Measurements from ENCODE around the gene SFI1. TPM values are rescaled to one million over a fixed set of nuclear protein-coding genes. Genes with fewer than 3 reads are reported as not detected.

SFI1 gene
- total RNA-seq, 1 experiment from 2014 or later = 53.1 TPM

DNA sequence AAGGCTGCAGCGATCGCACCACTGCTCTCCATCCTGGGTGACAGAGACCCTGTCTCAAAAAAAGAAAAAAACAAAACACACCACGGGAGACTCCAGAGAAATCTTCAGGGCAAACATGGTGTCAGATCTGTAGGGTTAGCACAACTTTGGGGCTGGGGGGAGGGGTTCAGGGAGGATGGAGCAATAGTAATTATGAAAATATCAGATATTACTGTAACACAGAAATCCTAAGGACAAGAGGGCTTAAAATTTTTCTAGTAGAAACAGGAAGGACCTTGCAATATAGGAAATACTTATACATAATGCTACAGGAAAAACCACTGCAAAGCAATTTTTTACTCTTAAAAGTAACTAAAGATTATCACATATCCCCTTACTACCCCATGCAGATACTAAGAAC, 20.5 kb upstream of the SFI1 start:
- Histone ChIP-seq H3K4me1 (ENCODE audit: control insufficient read depth in 1 of 2, insufficient read depth in 2 of 2, low read length in 2 of 2) (no peaks in the 10 kb centered on the region), H3K36me3 (ENCODE audit: control insufficient read depth in 1 of 2, insufficient read depth in 2 of 2, low read length in 2 of 2) (peaks cover 5 to 43% of the 10 kb centered on the region in 2 experiments; a peak in 2 of 4 replicates), H3K4me3 (replicated peaks in 1 of 2; ENCODE audit: low read depth in 1 of 2, low read length in 2 of 2) (no peak overlapping the region), H2AFZ (ENCODE audit: low read depth, low read length, poor library complexity, severe bottlenecking) (no peak overlapping the region), H3K4me2 (ENCODE audit: low read length) (no peak overlapping the region), H4K20me1 (ENCODE audit: insufficient read depth) (no peaks in the 10 kb centered on the region; the same call in 1 of the 2 replicates), H3K27ac (ENCODE audit: low read depth, low read length) (no peak overlapping the region), H3K9me3 (ENCODE audit: control insufficient read depth in 1 of 2, insufficient read depth in 1 of 2, low read depth in 1 of 2, low read length in 2 of 2) (no peaks in the 10 kb centered on the region), H3K9ac (ENCODE audit: low read length) (no peak overlapping the region), H3K9me2 (ENCODE audit: insufficient read depth) (no peaks in the 10 kb centered on the region), H3K27me3 (ENCODE audit: insufficient read depth, low read length) (no peaks in the 10 kb centered on the region), H3K79me2 (ENCODE audit: insufficient read depth, low read length) (peaks cover 80% of the 10 kb centered on the region)
- DNase-seq (ENCODE audit: low read depth, low spot score) (no peak), ATAC-seq (no peak)
- POLR2A ChIA-PET = no interaction called here
- BruUV-seq (replicated peaks) = no TSS peak
- RAD21 ChIA-PET (ENCODE audit: low non-redundant PET in 1 of 2, low total read pairs in 2 of 2, uncharacterized antibody in 2 of 2, unreplicated experiment in 2 of 2) = no interaction called here
- TF ChIP-seq ELF1 (IDR thresholded peaks at IDR 0.05; ENCODE audit: borderline replicate concordance, low read depth) (no peak), CBX3 (IDR thresholded peaks at IDR 0.05; ENCODE audit: low read depth) (no peak), ZNF274 (IDR thresholded peaks at IDR 0.05; ENCODE audit: low read depth, low read length) (no peak), SP1 (IDR thresholded peaks at IDR 0.05; ENCODE audit: low read depth) (no peak)
- TF ChIP-seq, protein P1, sequence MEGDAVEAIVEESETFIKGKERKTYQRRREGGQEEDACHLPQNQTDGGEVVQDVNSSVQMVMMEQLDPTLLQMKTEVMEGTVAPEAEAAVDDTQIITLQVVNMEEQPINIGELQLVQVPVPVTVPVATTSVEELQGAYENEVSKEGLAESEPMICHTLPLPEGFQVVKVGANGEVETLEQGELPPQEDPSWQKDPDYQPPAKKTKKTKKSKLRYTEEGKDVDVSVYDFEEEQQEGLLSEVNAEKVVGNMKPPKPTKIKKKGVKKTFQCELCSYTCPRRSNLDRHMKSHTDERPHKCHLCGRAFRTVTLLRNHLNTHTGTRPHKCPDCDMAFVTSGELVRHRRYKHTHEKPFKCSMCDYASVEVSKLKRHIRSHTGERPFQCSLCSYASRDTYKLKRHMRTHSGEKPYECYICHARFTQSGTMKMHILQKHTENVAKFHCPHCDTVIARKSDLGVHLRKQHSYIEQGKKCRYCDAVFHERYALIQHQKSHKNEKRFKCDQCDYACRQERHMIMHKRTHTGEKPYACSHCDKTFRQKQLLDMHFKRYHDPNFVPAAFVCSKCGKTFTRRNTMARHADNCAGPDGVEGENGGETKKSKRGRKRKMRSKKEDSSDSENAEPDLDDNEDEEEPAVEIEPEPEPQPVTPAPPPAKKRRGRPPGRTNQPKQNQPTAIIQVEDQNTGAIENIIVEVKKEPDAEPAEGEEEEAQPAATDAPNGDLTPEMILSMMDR (IDR thresholded peaks at IDR 0.05 in 2 of 3, conservative IDR thresholded peaks at IDR 0.05 in 1 of 3; ENCODE audit: borderline replicate concordance in 1 of 3, insufficient read depth in 1 of 3, low read depth in 2 of 3, low read length in 2 of 3) = no peak
- intact Hi-C loops (cut with micrococcal nuclease) = no loop called here
- CTCF ChIA-PET = no interaction called here

DNA sequence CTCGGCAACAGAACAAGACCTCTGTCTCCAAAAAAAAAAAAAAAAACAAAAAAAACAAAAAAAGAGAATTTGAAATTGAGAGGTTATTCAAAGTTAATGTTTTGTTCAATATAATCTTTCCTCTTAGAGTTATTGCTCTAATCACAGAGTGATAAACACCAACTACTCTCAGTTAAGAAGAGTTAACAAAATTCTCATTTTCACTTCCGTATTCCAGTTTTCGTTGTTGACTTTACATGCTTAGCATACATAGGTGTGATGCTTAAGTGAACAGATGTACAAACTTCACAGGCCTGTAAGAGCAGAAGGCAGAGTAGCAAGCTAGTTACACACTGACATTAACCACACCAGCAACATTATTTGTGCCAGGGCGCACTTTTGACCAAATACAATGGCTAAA, 19.0 kb upstream of the SFI1 start:
- no peak for DNase-seq (ENCODE audit: low read depth, low spot score)
- no peaks in the 10 kb centered on the region for H3K27me3 ChIP-seq (ENCODE audit: insufficient read depth, low read length)
- H2AFZ ChIP-seq (ENCODE audit: low read depth, low read length, poor library complexity, severe bottlenecking) = no peak overlapping the region
- no TSS peak for BruUV-seq (replicated peaks)
- H3K79me2 ChIP-seq (ENCODE audit: insufficient read depth, low read length) = peaks cover 89% of the 10 kb centered on the region
- no peak overlapping the region for H3K4me3 ChIP-seq (replicated peaks in 1 of 2; ENCODE audit: low read depth in 1 of 2, low read length in 2 of 2)
- CTCF ChIA-PET = no interaction called here
- no peaks in the 10 kb centered on the region; the same call in 1 of the 2 replicates for H4K20me1 ChIP-seq (ENCODE audit: insufficient read depth)
- H3K9me3 ChIP-seq (ENCODE audit: control insufficient read depth in 1 of 2, insufficient read depth in 1 of 2, low read depth in 1 of 2, low read length in 2 of 2) = no peaks in the 10 kb centered on the region
- no peak for ATAC-seq
- H3K27ac ChIP-seq (ENCODE audit: low read depth, low read length) = no peak overlapping the region
- no peak overlapping the region for H3K4me2 ChIP-seq (ENCODE audit: low read length)
- intact Hi-C loops (cut with micrococcal nuclease) = no loop called here
- peaks cover 7 to 43% of the 10 kb centered on the region in 2 experiments for H3K36me3 ChIP-seq (ENCODE audit: control insufficient read depth in 1 of 2, insufficient read depth in 2 of 2, low read length in 2 of 2)
- H3K9me2 ChIP-seq (ENCODE audit: insufficient read depth) = no peaks in the 10 kb centered on the region
- H3K9ac ChIP-seq (ENCODE audit: low read length) = no peak overlapping the region
- RAD21 ChIA-PET (ENCODE audit: low non-redundant PET in 1 of 2, low total read pairs in 2 of 2, uncharacterized antibody in 2 of 2, unreplicated experiment in 2 of 2) = no interaction called here
- POLR2A ChIA-PET = interaction anchor here (0.7 to 1.2 kb wide), 2 partner anchors 10 to 26 kb away, joined by 3 read pairs; no protein-coding TSS in a partner anchor
- H3K4me1 ChIP-seq (ENCODE audit: control insufficient read depth in 1 of 2, insufficient read depth in 2 of 2, low read length in 2 of 2) = no peaks in the 10 kb centered on the region
- TF ChIP-seq, protein P1 (IDR thresholded peaks at IDR 0.05 in 2 of 3, conservative IDR thresholded peaks at IDR 0.05 in 1 of 3; ENCODE audit: borderline replicate concordance in 1 of 3, insufficient read depth in 1 of 3, low read depth in 2 of 3, low read length in 2 of 3) = no peak
- TF ChIP-seq, protein P2, sequence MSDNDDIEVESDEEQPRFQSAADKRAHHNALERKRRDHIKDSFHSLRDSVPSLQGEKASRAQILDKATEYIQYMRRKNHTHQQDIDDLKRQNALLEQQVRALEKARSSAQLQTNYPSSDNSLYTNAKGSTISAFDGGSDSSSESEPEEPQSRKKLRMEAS (IDR thresholded peaks at IDR 0.05) = no peak
- TF ChIP-seq CBX3 (IDR thresholded peaks at IDR 0.05; ENCODE audit: low read depth) (no peak), EZH2phosphoT487 (IDR thresholded peaks at IDR 0.05; ENCODE audit: borderline replicate concordance) (no peak), ZFX (IDR thresholded peaks at IDR 0.05) (no peak), POLR2A (IDR thresholded peaks at IDR 0.05; ENCODE audit: borderline replicate concordance, extremely low read depth, insufficient read depth, insufficient read length) (no peak), TCF7L2 (IDR thresholded peaks at IDR 0.05; ENCODE audit: borderline replicate concordance, extremely low read depth, insufficient read depth, insufficient read length) (no peak), SP1 (IDR thresholded peaks at IDR 0.05; ENCODE audit: low read depth) (no peak), ZNF274 (IDR thresholded peaks at IDR 0.05; ENCODE audit: low read depth, low read length) (no peak), EGR1 (IDR thresholded peaks at IDR 0.05; ENCODE audit: low read depth) (no peak), POLR2AphosphoS5 (IDR thresholded peaks at IDR 0.05; ENCODE audit: low read depth, low read length) (no peak), SRF (IDR thresholded peaks at IDR 0.05; ENCODE audit: low read depth) (no peak), EZH2 (IDR thresholded peaks at IDR 0.05) (no peak), FOSL1 (IDR thresholded peaks at IDR 0.05; ENCODE audit: low read depth) (no peak), YY1 (IDR thresholded peaks at IDR 0.05; ENCODE audit: extremely low read depth, insufficient replicate concordance, low read depth, low read length) (no peak)
- TF ChIP-seq, protein P3, sequence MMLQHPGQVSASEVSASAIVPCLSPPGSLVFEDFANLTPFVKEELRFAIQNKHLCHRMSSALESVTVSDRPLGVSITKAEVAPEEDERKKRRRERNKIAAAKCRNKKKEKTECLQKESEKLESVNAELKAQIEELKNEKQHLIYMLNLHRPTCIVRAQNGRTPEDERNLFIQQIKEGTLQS (IDR thresholded peaks at IDR 0.05) = no peak

All from HCT116 (cell line).